Breast epithelium (tissue), 4 donors: ENCODE data around the gene FOXN3. TPM values are rescaled to one million over a fixed set of nuclear protein-coding genes. Genes with fewer than 3 reads are reported as not detected.

Experiments
- DNase-seq, 2 donors: peaks; one replicate each; pipeline ENCODE4 v3.0.0-alpha.2; 2019; ENCODE audit warnings: low spot score in 2 of 2
- H3K27ac ChIP-seq, 2 donors: fragments of 200-600 bp; sonication (generic) in 1 of 2; one replicate each; pipeline ENCODE4 v1.5.1; 2016 to 2019; ENCODE audit warnings: mild to moderate bottlenecking in 1 of 2
- H3K27me3 ChIP-seq, 2 donors: fragments of 200-600 bp; sonication (generic) in 1 of 2; one replicate each; pipeline versions ENCODE4 v1.5.1 to v1.6.0; 2017 to 2019; ENCODE audit warnings: control low read depth in 1 of 2, mild to moderate bottlenecking in 1 of 2
- H3K36me3 ChIP-seq: fragments of 200-600 bp; one replicate; pipeline ENCODE4 v1.5.1; 2019
- H3K4me1 ChIP-seq, 2 donors: fragments of 200-600 bp; sonication (generic); one replicate each; pipeline ENCODE4 v1.5.1; 2016 to 2019; ENCODE audit warnings: control low read depth in 1 of 2
- H3K4me3 ChIP-seq, 3 donors: fragments of 200-600 bp; sonication (generic); 1 replicate in 2 of 3; 2 replicates in 1 of 3; pipeline ENCODE4 v1.5.1; 2016 to 2019; ENCODE audit warnings: mild to moderate bottlenecking in 3 of 3, moderate library complexity in 2 of 3
- H3K9me3 ChIP-seq, 2 donors: fragments of 200-600 bp; sonication (generic) in 1 of 2; one replicate each; pipeline ENCODE4 v1.5.1; 2016 to 2019; ENCODE audit warnings: control low read depth in 1 of 2
- POLR2A ChIP-seq: fragments of 450-650 bp; IDR thresholded peaks from one replicate; pipeline ENCODE4 v1.6.1; 2016; ENCODE audit warnings: antibody characterized with exemption, mild to moderate bottlenecking, moderate library complexity
- POLR2AphosphoS5 ChIP-seq, 3 donors: sonication (generic); formaldehyde crosslinking; IDR thresholded peaks; one replicate each; pipeline ENCODE4 v1.6.1; 2017; ENCODE audit warnings: antibody characterized with exemption in 3 of 3
- intact Hi-C: fragments of 100-400 bp; cut with DNase I; formaldehyde crosslinking; loops from one replicate; pipeline ENCODE4 v1.15.1; 2023; ENCODE audit warnings: low total_unique reads
- total RNA-seq, 3 donors: library from RNA; depleted of rRNA; stranded (reverse); fragments of >200 nt; gene quantifications; one replicate each; pipeline ENCODE4 v1.1.0, GENCODE V29; 2016
- TF ChIP-seq, protein P1 (sequence below), 3 donors: fragments of 450-650 bp; IDR thresholded peaks; one replicate each; pipeline ENCODE4 v1.5.1; 2016 to 2017; ENCODE audit warnings: antibody characterized with exemption in 3 of 3, mild to moderate bottlenecking in 3 of 3, moderate library complexity in 3 of 3

FOXN3 gene
- total RNA-seq, 3 donors from 2014 or later: 70.7 to 180 (median 80.3) TPM

DNA sequence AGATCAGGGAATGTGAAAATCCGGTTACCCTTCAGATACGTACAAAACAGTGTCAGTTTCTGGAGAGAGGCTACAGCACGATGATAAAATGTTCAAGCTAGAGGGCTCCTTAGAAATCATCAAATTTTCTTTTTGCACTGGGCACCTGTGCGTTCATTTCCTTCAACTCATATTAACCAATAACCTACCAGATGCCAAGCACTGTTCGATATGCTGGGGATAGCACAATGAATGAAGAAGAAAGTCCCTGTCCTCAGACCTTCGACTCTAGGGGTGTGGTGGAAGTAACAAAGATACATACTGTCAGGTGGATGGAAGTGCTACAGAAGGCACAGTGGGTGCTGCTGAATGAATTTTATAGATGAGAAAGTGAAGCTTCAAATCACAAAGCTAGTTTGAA, 172.3 kb downstream of the FOXN3 start:
- no peaks in the 10 kb centered on the region for H3K4me1 ChIP-seq
- no peaks in the 10 kb centered on the region for H3K36me3 ChIP-seq
- DNase-seq: no peak

DNA sequence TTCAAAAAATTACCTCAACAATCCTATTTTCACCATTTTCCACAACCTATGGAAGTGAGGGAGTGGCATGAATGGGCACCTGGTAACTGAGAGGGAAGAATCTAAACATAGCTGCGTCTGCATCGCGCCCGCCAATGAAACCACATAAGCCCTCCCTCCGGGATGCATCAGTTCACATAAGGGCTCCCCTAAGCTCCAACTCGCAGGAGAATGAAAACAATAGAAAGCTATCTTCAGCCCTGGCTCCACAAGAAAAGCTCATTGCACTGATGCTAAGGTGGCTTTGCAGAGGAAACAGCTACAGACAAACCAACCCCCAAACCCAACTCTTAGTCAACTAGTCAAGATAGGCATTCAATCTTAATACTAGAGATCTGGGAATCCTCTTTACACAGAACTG, 173.3 kb downstream of the FOXN3 start:
- TF ChIP-seq POLR2AphosphoS5 (IDR thresholded peaks at IDR 0.05) (no peak), POLR2A (no peak)
- TF ChIP-seq, protein P1, sequence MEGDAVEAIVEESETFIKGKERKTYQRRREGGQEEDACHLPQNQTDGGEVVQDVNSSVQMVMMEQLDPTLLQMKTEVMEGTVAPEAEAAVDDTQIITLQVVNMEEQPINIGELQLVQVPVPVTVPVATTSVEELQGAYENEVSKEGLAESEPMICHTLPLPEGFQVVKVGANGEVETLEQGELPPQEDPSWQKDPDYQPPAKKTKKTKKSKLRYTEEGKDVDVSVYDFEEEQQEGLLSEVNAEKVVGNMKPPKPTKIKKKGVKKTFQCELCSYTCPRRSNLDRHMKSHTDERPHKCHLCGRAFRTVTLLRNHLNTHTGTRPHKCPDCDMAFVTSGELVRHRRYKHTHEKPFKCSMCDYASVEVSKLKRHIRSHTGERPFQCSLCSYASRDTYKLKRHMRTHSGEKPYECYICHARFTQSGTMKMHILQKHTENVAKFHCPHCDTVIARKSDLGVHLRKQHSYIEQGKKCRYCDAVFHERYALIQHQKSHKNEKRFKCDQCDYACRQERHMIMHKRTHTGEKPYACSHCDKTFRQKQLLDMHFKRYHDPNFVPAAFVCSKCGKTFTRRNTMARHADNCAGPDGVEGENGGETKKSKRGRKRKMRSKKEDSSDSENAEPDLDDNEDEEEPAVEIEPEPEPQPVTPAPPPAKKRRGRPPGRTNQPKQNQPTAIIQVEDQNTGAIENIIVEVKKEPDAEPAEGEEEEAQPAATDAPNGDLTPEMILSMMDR (IDR thresholded peaks at IDR 0.05): no peak
- Histone ChIP-seq H3K9me3 (no peaks in the 10 kb centered on the region), H3K27me3 (no peaks in the 10 kb centered on the region), H3K36me3 (no peaks in the 10 kb centered on the region), H3K4me1 (no peaks in the 10 kb centered on the region), H3K27ac (no peak overlapping the region), H3K4me3 (no peak overlapping the region)
- DNase-seq: no peak
- intact Hi-C loops: no loop called here

More for the DNA sequence above, 172.3 kb downstream of the FOXN3 start:
- Histone ChIP-seq H3K4me3 (no peak overlapping the region), H3K27me3 (no peaks in the 10 kb centered on the region), H3K27ac (no peak overlapping the region), H3K9me3 (no peaks in the 10 kb centered on the region)
- TF ChIP-seq POLR2AphosphoS5 (IDR thresholded peaks at IDR 0.05): no peak
- TF ChIP-seq, protein P1 (IDR thresholded peaks at IDR 0.05): no peak
- no peak for TF ChIP-seq POLR2A
- intact Hi-C loops: no loop called here

DNA sequence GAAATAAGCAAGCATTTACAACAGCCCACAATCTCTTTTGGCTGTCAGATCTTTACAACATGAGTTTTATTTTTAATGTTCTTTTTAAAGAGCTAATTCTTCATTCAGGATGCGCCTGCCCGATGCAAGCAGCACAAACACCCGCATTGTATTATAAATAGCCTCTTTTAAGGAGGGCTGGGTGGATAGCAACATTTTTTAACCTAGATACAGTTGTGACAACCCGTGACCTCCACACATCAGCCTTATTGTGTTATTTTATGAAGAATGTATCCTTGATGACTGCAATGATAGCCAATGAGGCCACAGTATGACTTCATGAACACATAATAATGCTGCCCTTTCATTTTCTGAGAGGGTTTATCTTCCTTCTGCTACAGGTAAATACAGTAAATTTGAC, 173.7 kb downstream of the FOXN3 start:
- no peak overlapping the region for H3K4me3 ChIP-seq
- H3K9me3 ChIP-seq: no peaks in the 10 kb centered on the region
- no peak for DNase-seq
- H3K36me3 ChIP-seq: no peaks in the 10 kb centered on the region
- intact Hi-C loops: no loop called here
- no peak overlapping the region for H3K27ac ChIP-seq
- H3K4me1 ChIP-seq: no peaks in the 10 kb centered on the region
- TF ChIP-seq POLR2AphosphoS5 (IDR thresholded peaks at IDR 0.05): no peak
- TF ChIP-seq, protein P1 (IDR thresholded peaks at IDR 0.05): no peak
- TF ChIP-seq POLR2A: no peak
- H3K27me3 ChIP-seq: no peaks in the 10 kb centered on the region

DNA sequence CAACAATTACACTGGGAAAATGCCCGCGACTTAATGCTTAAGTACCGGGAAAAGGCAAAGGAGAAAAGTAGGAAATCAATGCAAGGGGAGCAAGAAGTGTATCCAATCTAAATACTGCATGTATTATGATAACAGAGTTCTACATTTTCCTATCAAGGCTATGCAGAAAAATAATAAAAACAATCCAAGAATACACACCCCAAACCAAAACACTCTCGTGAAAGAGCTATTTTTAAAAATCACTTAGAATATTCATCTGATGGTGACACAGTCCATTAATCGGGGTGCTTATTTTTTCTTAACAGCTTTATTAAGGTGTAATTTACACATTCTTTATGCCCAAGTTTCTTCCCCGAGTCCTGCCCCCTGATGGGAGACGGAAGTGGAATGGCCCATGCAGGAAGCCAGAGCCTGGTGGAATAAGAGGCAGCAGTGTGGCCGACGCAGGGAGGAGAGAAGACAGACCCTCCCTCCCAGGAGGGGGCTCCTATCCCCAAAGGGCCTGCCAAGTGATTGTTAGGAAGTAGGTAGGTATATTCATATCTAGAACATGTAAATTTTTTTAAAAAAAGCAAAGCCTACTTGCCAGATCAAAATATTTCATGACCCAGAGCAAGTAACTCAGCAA, 174.3 kb downstream of the FOXN3 start:
- H3K9me3 ChIP-seq: no peaks in the 10 kb centered on the region
- TF ChIP-seq, protein P1 (IDR thresholded peaks at IDR 0.05): no peak
- TF ChIP-seq POLR2AphosphoS5 (IDR thresholded peaks at IDR 0.05): no peak
- no peak for TF ChIP-seq POLR2A
- no peak overlapping the region for H3K4me3 ChIP-seq
- no peak overlapping the region for H3K27ac ChIP-seq
- intact Hi-C loops: no loop called here
- no peaks in the 10 kb centered on the region for H3K36me3 ChIP-seq
- no peaks in the 10 kb centered on the region for H3K27me3 ChIP-seq
- no peaks in the 10 kb centered on the region for H3K4me1 ChIP-seq
- DNase-seq: no peak

DNA sequence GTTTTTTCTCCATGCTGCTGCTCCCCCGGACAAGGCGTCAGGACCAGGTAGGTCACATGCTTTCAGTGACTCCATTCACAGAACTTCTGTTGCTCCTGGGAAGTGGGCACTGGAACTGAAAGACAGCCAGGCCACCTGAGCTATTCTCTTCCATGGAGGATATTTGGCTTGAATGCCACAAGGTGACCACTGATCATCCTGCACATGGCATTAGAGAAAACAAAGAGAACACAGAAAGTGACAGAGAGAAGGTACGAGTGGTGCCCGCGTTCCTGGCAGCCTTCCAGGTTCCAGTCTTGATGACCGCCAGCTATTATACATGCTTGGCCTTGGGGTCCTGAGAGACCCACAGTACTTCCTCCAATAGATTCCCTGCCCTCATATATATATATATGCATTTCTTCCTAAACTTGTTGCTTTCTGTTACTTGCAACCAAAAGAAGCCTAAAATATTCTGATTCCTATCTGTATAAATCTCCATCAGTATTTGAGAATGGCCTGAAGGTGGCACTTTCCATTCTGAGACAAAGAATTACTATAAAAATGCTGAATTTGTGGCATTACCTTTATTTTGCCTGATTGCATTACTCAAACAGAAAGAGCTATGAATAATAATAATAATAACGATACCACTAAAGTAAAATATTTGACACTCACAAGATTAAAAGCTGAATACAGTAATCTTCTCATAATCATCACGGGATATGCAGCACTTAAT, 174.9 kb downstream of the FOXN3 start:
- Histone ChIP-seq H3K4me3 (no peak overlapping the region), H3K27ac (peak overlapping the region in 1 of 2 donors; percentile 14), H3K27me3 (no peaks in the 10 kb centered on the region), H3K36me3 (no peaks in the 10 kb centered on the region), H3K9me3 (no peaks in the 10 kb centered on the region), H3K4me1 (no peaks in the 10 kb centered on the region)
- TF ChIP-seq, protein P1 (IDR thresholded peaks at IDR 0.05): no peak
- TF ChIP-seq POLR2AphosphoS5 (IDR thresholded peaks at IDR 0.05): no peak
- TF ChIP-seq POLR2A: no peak
- intact Hi-C loops: no loop called here
- DNase-seq: no peak
